Neural cell (in vitro differentiated cells): ENCODE measurements around the gene TNFRSF6B. TPM values are rescaled to one million over a fixed set of nuclear protein-coding genes. Genes with fewer than 3 reads are reported as not detected.

ENCODE experiments used
- H2AFZ ChIP-seq: fragments of 200-600, 300-800 bp; sonication (generic), shearing (Covaris generic); 2 replicates; pipeline ENCODE4 v1.6.0; 2014; ENCODE audit warnings: low read depth, mild to moderate bottlenecking, antibody characterized with exemption, low read length, moderate library complexity
- H3F3A ChIP-seq: fragments of 200-600 bp; shearing (Covaris generic); 2 replicates; pipeline ENCODE4 v1.6.1; 2016; ENCODE audit warnings: mild to moderate bottlenecking, moderate library complexity, mixed read lengths, antibody characterized with exemption, low read length; ENCODE audit not compliant: insufficient read depth, poor library complexity, severe bottlenecking
- H3K27ac ChIP-seq: fragments of 200-600, 300-800 bp; sonication (generic), shearing (Covaris generic); 2 replicates; pipeline ENCODE4 v1.5.1; 2014; ENCODE audit warnings: mild to moderate bottlenecking, low read length, moderate library complexity
- H3K27me3 ChIP-seq: fragments of 300-800, 200-600 bp; sonication (generic), shearing (Covaris generic); 2 replicates; pipeline ENCODE4 v1.6.0; 2014; ENCODE audit warnings: mild to moderate bottlenecking, low read depth, low read length, moderate library complexity; ENCODE audit not compliant: insufficient read depth
- H3K36me3 ChIP-seq: fragments of 300-800, 200-600 bp; sonication (generic), shearing (Covaris generic); 2 replicates; pipeline ENCODE4 v1.5.1; 2014; ENCODE audit warnings: mild to moderate bottlenecking, antibody characterized with exemption, low read length, moderate library complexity; ENCODE audit not compliant: insufficient read depth
- H3K4me2 ChIP-seq: fragments of 300-800, 200-600 bp; sonication (generic), shearing (Covaris generic); 2 replicates; pipeline ENCODE4 v1.6.0; 2014; ENCODE audit warnings: mild to moderate bottlenecking, low read length
- H3K4me3 ChIP-seq: fragments of 300-800, 200-600 bp; sonication (generic), shearing (Covaris generic); 2 replicates; pipeline ENCODE4 v1.5.1; 2014; ENCODE audit warnings: mild to moderate bottlenecking, low read length, moderate library complexity
- H3K79me2 ChIP-seq: fragments of 200-600 bp; shearing (Covaris generic); replicated peaks from 2 replicates; pipeline ENCODE4 v1.6.0; 2014; ENCODE audit warnings: mild to moderate bottlenecking, low read length, moderate library complexity; ENCODE audit not compliant: insufficient read depth
- H3K9ac ChIP-seq: fragments of 300-800, 200-600 bp; sonication (generic), shearing (Covaris generic); 2 replicates; pipeline ENCODE4 v1.6.1; 2016; ENCODE audit warnings: mild to moderate bottlenecking, low read length, mixed read lengths
- H3K9me2 ChIP-seq: fragments of 200-600 bp; shearing (Covaris generic); 2 replicates; pipeline ENCODE4 v1.6.1; 2016; ENCODE audit warnings: mild to moderate bottlenecking, low read length, mixed read lengths; ENCODE audit not compliant: insufficient read depth
- H3K9me3 ChIP-seq: fragments of 200-600, 300-800 bp; sonication (generic), shearing (Covaris generic); 2 replicates; pipeline ENCODE4 v1.6.1; 2016; ENCODE audit warnings: mild to moderate bottlenecking, mixed run types, low read length, moderate library complexity, mixed read lengths
- H4K20me1 ChIP-seq: fragments of 200-600 bp; shearing (Covaris generic); 2 replicates; pipeline ENCODE4 v1.6.1; 2016; ENCODE audit warnings: mild to moderate bottlenecking, mixed run types; ENCODE audit not compliant: insufficient read depth
- EP300 ChIP-seq: fragments of 450-650 bp; conservative IDR thresholded peaks from 2 replicates; pipeline ENCODE4 v1.6.1; 2014; ENCODE audit warnings: antibody characterized with exemption, mild to moderate bottlenecking, moderate library complexity; ENCODE audit not compliant: poor library complexity, severe bottlenecking
- EZH2 ChIP-seq: fragments of 200-600, 300-800 bp; shearing (Covaris generic), sonication (generic); IDR thresholded peaks from 2 replicates; pipeline ENCODE4 v1.6.1; 2014; ENCODE audit warnings: antibody characterized with exemption, low read length, borderline replicate concordance, mild to moderate bottlenecking; ENCODE audit not compliant: insufficient read depth, poor library complexity, severe bottlenecking
- MXI1 ChIP-seq: fragments of 450-650 bp; conservative IDR thresholded peaks from 2 replicates; pipeline ENCODE4 v1.6.1; 2014; ENCODE audit warnings: antibody characterized with exemption, mild to moderate bottlenecking; ENCODE audit not compliant: poor library complexity, severe bottlenecking
- POLR2AphosphoS5 ChIP-seq: IDR thresholded peaks from 2 replicates; pipeline ENCODE4 v1.6.1; 2012
- RAD21 ChIP-seq: fragments of 450-650 bp; conservative IDR thresholded peaks from 2 replicates; pipeline ENCODE4 v1.6.1; 2014; ENCODE audit warnings: antibody characterized with exemption, mild to moderate bottlenecking, moderate library complexity
- REST ChIP-seq: IDR thresholded peaks from 2 replicates; pipeline ENCODE4 v1.6.1; 2012; ENCODE audit warnings: borderline replicate concordance
- SMC3 ChIP-seq: fragments of 450-650 bp; conservative IDR thresholded peaks from 2 replicates; pipeline ENCODE4 v1.6.1; 2014; ENCODE audit warnings: antibody characterized with exemption, mild to moderate bottlenecking, moderate library complexity; ENCODE audit not compliant: poor library complexity
- TAF1 ChIP-seq: IDR thresholded peaks from 2 replicates; pipeline ENCODE4 v1.6.1; 2012; ENCODE audit warnings: low read depth
- polyA plus RNA-seq: library from polyadenylated mRNA; depleted of rRNA; stranded (reverse); fragments of >200 nt; gene quantifications from 2 replicates; pipeline ENCODE4 v1.2.3, GENCODE V29; 2014
- TF ChIP-seq, protein P1 (sequence below): fragments of 450-650 bp; IDR thresholded peaks from 2 replicates; pipeline ENCODE4 v1.5.1; 2014; ENCODE audit warnings: antibody characterized with exemption, mild to moderate bottlenecking, moderate library complexity; ENCODE audit not compliant: poor library complexity, severe bottlenecking

Gene TNFRSF6B
- polyA plus RNA-seq, 1 donor from 2014 or later, result 9.4 TPM

GRCh38 chr20:63691711-63692435 lies 4.6 kb upstream of the TNFRSF6B start:
- H3K27ac ChIP-seq, result no peak overlapping the region
- H3F3A ChIP-seq, result no peaks in the 10 kb centered on the region
- no peaks in the 10 kb centered on the region for H3K9me3 ChIP-seq
- no peak overlapping the region for H2AFZ ChIP-seq
- TF ChIP-seq EZH2 (no peak), TAF1 (no peak), POLR2AphosphoS5 (no peak), REST (no peak), SMC3 (no peak), RAD21 (no peak), MXI1 (no peak), EP300 (no peak)
- TF ChIP-seq, protein P1, sequence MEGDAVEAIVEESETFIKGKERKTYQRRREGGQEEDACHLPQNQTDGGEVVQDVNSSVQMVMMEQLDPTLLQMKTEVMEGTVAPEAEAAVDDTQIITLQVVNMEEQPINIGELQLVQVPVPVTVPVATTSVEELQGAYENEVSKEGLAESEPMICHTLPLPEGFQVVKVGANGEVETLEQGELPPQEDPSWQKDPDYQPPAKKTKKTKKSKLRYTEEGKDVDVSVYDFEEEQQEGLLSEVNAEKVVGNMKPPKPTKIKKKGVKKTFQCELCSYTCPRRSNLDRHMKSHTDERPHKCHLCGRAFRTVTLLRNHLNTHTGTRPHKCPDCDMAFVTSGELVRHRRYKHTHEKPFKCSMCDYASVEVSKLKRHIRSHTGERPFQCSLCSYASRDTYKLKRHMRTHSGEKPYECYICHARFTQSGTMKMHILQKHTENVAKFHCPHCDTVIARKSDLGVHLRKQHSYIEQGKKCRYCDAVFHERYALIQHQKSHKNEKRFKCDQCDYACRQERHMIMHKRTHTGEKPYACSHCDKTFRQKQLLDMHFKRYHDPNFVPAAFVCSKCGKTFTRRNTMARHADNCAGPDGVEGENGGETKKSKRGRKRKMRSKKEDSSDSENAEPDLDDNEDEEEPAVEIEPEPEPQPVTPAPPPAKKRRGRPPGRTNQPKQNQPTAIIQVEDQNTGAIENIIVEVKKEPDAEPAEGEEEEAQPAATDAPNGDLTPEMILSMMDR, result no peak
- no peak overlapping the region for H3K4me2 ChIP-seq
- H4K20me1 ChIP-seq, result no peaks in the 10 kb centered on the region
- H3K79me2 ChIP-seq, result no peaks in the 10 kb centered on the region
- H3K27me3 ChIP-seq, result no peaks in the 10 kb centered on the region
- H3K36me3 ChIP-seq, result no peaks in the 10 kb centered on the region
- H3K9ac ChIP-seq, result no peak overlapping the region
- H3K4me3 ChIP-seq, result no peak overlapping the region
- H3K9me2 ChIP-seq, result no peaks in the 10 kb centered on the region

DNA sequence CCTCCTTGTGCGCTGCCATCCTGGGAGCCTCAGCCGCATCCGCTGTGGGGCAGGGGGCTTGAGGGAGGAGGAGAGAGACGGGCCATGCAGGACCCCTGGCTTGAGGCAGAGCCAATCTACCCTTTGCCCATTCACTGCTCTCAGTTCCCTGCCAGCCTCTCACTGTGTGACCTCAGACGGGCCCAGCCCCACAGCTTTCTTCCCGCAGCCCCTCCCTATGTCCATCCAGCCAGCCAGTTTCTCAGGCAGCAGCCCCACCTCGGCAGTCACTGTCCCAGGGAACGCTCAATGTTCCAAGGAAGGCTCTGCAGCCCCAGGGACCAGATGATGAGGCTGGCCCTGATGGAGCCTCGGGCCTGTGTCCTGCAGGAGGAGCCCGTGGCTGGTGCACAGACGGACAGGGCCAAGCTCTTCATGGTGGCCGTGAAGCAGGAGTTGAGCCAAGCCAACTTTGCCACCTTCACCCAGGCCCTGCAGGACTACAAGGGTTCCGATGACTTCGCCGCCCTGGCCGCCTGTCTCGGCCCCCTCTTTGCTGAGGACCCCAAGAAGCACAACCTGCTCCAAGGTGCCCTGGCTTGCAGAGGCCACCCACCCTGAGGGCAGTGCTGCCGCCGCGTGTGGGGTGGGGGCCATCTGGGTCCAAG lies 3.9 kb upstream of the TNFRSF6B start:
- H3K9me2 ChIP-seq, result no peaks in the 10 kb centered on the region
- H3K9ac ChIP-seq, result no peak overlapping the region
- H3K9me3 ChIP-seq, result no peaks in the 10 kb centered on the region
- no peak overlapping the region for H2AFZ ChIP-seq
- no peak overlapping the region for H3K27ac ChIP-seq
- TF ChIP-seq TAF1 (no peak), EZH2 (no peak), EP300 (no peak), MXI1 (no peak), RAD21 (no peak), REST (no peak), POLR2AphosphoS5 (no peak), SMC3 (no peak)
- TF ChIP-seq, protein P1, result no peak
- no peaks in the 10 kb centered on the region for H3K79me2 ChIP-seq
- no peak overlapping the region for H3K4me2 ChIP-seq
- H3K27me3 ChIP-seq, result no peaks in the 10 kb centered on the region
- no peaks in the 10 kb centered on the region for H3K36me3 ChIP-seq
- no peaks in the 10 kb centered on the region for H3F3A ChIP-seq
- H4K20me1 ChIP-seq, result no peaks in the 10 kb centered on the region
- no peak overlapping the region for H3K4me3 ChIP-seq
